ENCODE results near the gene C10orf90.

The C10orf90 gene

DNA sequence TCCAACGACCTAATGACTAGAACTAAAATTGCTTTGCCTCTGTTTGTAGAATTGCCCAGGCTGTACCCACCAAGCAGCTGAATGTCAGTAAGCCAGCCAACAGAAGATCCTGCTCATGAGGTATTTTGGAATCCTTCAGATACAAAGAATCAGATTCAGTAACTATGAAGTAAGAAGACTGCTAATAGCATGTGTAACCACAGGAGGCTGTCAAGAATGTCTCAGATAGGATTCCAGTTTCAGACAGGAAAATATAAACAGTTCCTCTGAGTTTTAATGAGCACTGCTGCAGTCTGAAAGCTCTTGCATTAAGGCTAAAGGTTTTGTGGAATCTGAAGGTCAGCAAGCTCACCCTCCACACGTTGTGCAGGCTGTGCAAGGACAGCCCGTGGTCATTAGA lies 169.6 kb downstream of the C10orf90 start:
- DNase-seq = no peak

DNA sequence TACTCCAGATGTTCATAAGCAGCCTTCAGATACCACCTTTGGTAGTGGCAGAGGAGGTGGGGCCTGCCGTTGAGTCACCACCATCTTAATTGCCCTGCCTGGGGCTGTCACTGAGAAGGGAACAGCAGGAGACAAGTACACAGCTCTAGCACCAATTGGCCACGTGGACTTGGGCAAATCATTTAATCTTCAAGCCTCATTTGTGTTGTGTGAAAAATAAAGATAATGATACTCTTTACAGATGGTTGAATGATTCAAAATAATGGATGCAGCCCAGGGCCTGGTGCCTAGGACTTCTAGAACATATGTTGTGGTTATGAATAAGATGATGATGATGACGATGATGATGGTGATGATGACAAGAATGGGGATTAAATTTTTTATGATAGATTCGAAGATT lies 170.3 kb downstream of the C10orf90 start:
- no peak for DNase-seq

DNA sequence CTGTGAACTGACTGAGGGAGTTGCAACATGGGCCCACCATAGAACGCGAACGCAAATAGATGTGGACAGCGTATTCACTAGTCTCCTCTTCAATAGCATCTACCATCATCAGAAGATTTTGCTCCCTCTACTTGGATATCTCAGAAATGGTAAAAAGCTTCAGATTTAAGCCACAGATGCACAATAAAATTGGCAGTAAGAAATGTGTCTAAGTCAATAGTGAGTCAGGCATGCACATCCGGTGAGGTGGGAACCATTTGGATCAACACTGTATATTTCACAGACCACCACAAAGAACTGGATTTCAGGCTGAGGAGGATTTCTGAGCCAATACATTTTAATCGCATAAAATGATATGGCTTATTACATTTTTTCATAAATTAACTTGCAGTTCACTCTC lies 170.7 kb downstream of the C10orf90 start:
- DNase-seq = no peak

DNA sequence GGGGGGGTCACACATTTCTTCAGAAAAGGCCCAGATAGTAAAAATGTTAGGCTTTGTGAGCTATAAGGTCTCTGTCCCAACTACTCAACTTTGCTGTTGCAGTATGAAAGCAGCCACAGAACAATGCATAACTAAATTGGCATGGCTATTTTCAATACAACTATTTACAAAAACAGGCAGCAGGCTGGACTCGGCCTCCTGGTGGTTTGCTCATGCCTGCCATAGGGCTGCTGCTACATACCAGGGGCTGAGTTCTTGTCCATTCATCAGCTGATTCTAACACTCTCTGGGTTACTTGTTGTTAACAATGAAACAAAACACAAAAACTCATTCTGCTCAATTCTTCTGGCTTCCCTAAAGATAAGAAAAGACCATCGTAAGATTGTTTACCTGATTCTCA lies 172.8 kb downstream of the C10orf90 start:
- no peak for DNase-seq

DNA sequence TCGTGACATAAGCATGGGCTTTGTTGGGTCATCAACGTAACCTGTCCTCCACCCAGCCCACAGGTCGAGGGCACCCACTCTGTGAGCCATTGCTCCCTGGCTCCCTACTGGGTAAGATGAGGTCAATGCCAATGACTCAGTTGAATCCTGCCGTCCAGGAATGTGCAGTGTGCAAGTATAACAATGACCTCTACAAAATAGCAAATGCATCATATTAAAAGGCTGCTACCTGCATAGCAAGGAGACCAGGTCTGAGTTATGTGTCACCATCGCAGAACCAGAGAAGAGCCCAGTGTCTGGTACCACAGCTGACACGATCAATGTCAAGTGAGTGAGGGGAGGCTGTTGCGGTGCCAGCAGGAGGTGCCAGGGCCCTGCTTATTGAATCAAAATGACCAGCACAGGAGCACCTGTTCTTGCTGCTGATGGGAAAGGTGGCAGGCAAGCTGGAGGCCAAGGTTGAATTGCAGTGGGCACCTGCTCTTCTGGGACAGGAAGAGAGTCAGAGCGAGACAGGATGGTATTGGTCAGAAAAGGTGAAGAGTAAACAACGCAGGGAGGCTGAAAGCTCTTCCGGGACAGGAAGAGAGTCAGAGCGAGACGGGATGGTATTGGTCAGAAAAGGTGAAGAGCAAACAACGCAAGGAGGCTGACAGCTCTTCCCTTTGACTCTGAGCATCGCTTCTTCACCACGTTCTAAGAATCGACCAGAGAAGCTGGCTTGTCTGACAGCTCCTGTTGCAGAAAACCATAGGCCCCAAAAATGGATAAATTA lies 173.5 kb downstream of the C10orf90 start:
- DNase-seq = no peak

DNA sequence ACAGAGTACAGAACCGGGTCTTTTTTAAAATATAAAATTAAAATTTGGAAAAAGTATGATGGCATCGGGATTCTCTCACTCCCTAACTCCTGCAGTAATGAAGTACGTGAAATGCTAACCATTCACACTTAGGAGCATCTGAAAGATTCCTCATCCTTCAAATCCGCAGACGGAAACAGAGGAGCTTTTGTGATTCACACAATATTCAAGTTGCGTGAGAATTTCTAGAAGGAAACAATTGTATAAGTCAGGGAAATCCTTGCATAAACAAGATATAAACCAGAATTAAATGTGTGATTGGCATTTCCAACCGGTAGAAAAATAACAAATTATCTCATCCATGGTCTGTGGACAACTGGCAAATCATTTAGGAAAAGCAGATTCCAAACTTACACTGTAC lies 179.0 kb downstream of the C10orf90 start:
- DNase-seq = no peak

DNA sequence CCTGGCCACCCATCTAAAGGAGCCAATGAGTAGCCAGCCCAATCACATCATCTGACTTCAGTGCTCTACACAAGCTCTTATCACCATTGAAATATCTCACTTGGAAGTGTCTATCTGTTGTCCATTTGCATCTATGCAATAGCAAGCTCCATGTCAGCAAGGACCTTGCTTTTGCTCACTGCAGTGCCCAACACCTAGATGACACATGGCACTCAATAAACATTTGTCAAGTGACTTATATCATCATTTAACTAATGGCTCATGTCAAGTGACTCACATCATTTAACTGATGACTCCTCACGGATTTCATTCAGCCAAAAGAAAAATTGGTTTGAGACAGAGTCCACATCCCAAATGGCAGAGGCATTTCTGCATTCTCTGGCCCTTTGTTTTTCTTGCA lies 189.3 kb downstream of the C10orf90 start:
- DNase-seq = no peak

DNA sequence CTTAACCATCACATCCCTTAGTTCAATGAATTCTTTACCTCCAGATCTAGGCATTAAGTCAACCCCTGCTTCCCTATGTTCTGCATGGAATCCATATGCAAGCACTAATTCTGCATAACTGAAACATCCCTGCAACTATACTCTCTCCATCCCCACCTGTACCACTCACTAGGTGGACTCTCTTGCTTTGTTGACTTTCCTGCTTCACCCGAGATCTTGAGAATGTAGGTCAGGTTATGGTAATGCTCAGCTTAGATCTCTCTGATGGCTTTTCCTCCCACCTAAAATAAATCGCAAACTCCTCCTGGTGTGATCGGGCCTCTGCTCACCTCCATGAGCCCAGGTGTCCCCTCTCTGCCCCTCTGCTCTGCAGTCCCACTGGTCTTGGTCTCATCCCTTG lies 189.8 kb downstream of the C10orf90 start:
- no peak for DNase-seq

DNA sequence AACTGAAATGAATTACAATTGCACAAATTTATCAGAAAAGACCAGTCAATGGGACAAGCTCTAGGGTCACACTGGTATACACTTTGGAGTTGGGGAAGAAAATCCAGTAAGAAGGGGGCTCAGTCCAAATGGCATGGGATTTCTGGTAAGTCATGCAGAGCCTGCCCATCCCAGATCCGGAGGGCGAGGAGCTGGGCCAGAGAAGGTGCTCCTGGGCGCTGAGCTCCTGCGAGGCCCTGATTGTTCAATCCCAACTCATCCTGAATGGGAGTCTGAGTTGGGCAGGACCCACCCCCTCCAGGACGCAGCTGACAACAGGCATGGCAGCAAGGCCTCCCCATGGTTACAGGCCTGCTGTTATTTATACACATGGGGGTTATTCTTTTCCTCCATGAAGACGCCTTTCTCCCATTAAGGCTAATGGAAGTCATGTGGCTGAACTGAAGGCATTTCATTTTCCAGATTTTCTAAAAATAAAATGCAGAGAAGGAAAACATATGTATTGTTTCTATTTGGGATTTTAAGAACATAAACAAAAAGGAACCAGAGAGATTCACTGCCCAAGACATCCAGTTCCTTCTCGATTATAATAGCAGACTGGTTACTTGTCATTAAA lies 191.1 kb downstream of the C10orf90 start:
- no peak for DNase-seq

DNA sequence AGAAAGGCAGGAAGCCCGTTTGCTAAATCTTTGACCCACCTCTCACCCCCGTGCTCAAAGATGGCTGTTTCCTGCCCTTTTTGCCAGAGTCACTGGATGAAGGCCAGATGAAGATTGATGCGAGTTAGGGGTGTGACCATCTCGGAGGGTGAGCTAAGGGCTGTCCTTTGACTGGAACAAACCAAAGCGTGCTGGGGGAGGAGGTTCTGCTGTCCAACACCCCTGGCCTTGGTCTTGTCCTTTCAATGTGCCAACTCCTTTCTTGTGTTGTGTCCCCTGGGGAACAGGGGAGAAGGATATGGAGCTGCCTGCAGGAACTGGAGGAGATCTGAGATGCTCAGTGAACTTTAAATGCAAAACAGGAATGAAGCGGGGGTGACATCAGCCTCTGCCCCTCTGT lies 191.9 kb downstream of the C10orf90 start:
- no peak for DNase-seq

DNA sequence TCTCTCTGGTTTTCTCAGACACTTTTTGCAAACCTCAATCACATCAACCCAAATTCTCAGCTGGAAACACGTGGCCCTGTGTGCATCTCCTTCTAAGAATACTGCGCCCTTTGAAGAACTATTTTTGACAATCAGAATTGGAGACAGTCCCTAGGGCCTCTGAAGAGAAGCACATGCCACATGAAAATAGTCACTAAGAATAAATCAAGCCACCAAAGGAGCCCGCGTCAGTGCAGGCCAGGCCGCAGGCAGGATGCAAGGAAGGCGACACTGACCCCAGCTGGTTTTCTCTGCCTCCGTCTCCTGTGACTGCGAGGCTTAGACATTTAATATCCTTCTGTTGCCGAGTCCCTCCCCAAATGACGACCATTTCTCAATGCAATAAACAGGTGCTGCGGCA lies 194.2 kb downstream of the C10orf90 start:
- no peak for DNase-seq

DNA sequence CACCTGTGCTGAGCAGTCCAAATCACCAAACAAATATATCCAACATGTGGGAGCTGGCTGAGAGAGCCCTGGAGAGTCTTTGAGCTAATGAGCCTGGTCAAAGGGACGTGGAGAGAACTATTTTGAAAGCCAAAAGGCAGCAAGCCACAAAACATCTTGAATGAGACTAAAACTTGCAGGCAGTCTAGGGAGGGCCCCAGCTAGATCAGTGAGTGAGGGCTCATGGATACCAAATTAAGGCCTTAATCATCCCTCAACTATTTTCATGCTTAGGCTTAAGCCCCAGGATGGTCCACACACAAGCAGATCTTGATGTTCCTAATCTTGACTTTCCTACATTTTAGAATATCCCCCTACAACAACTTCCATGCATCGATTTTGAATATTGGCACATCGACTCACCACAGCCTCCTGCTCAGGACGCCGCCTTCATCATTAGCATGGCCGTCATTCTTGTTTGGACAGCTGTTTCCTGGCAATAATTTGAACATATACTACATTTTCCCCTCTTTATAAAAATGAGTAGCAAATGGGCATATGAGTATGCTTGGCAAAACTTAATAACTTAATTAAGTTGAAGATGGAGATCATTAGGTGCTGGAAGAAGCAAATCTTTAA lies 195.3 kb downstream of the C10orf90 start:
- DNase-seq = no peak

DNA sequence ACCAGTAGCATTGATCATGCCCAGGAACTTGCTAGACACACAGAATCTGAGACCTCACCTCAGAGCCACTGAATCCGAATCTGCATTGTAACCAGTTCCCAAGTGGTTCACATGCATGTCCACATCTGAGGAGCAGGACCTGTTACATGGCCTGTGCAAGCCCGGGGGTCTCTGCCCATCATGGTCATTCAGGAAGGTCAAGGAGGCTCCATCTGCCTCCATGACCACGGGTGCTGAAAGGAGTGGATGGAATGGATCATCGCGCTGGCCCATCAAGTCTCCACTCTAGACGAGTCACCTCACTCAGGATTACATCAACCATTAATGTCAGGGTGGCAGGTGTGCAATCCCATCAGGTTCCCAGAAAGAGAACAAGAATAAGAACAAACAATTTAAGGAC lies 196.5 kb downstream of the C10orf90 start:
- no peak for DNase-seq

DNA sequence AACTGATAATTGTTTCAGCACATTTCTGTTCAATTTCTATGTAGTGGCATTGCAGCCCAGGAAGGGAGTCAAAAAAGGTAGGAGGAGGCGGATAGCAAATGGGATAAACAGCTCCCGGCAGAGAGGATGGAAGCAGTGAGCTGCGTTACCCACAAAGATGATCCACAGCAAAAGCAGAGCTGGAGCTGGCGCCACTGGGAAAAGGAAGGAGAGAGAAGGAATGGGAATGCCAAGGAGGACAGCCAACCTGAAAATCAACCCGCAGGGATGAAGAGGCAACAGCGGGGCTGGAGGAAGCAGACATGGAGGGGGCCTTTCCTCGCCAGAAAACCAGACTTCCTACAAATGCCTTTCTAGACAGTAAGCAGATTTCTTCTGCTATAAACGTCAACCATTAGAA lies 199.5 kb downstream of the C10orf90 start:
- DNase-seq = no peak

DNA sequence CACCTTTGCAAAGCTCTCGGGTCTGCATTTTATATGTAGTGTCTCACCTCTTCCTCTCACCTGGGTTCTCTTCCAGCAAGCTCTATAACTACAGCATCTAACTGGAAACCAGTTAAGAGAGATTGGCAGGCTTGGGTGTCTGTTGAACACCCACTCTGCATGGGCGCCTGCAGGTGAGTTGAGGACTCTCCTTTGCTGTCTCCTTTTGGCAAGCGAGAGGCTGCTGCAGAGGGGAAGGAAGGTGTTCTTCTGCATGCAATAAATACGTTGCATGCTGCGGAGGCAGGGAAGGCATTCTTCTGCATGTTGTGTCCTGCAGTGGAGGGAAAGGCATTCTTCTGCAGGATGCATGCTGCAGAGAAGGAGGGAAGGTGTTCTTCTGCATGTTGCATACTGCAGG lies 200.8 kb downstream of the C10orf90 start:
- DNase-seq = no peak

DNA sequence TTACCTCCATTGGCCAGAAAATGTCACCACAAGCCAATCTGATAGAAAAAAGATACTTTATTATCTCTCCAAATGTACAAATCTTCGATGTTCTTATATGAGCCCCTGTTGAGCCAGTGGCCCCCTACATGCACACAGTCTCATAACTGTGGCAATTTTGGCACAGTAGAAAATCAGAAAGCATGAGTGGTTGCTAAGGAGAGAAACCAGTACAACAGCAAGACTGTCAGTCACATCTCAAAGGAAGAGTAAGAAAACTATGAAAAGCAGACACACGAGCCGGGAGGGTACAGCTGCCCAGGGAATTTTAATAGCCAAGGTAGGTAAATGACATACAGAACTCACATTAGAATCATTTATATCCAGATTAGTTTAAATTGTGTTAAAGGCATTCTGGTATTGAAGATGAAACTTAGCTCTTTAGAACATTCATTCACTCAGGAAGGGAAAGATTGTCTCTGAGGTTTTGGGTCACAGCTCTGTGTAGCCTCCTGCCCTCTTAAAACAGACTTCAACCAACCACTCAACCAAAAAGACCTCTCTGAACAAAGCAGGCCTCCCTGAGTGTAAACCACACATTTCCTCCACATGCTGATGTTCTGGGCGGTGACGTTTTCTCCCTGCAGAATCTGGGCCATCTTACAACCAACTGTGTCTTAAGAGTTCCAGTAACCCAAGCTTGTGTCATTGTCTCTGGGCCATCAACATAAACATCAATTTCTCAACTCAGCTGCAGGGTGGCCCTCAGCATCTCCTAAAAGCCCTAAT lies 201.4 kb downstream of the C10orf90 start:
- peak; percentile 16 for DNase-seq

DNA sequence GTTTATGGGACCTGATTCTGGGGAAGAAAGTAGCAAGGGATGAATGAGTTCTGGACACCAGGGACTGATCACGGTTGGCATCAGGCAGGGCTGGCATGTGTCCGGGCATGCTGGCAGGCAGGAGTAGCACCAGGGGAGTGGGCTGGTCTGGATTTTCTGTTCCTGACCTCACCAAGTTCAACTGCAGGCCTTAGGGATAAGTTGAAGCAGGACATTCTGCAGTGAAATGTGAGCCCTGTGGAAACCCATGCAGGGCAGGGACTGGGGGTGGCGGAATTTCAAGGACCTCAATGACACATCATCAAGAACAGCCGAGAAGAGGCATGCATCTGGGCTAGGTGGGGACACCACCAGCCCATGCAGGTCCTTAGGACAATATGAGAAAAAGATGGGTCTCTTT lies 202.0 kb downstream of the C10orf90 start:
- DNase-seq = no peak

DNA sequence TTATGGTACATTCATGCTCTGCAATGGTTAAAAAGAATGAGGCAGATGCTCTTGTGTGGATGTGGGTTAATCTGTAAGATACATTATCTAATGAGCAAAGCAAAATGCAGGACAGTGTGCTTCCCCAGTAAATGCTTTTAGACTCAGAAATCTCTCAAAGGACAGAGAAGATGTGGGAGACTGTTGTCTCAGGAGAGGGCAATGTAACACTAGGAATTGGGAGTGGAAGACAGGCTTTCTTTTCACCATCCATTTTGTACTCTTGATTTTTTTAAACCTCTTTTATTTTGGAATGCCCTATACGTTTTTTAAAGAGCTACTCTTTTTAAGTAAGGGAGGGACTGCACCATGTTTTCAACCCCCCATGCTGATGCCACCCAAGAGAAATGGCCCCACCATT lies 204.7 kb downstream of the C10orf90 start:
- no peak for DNase-seq

DNA sequence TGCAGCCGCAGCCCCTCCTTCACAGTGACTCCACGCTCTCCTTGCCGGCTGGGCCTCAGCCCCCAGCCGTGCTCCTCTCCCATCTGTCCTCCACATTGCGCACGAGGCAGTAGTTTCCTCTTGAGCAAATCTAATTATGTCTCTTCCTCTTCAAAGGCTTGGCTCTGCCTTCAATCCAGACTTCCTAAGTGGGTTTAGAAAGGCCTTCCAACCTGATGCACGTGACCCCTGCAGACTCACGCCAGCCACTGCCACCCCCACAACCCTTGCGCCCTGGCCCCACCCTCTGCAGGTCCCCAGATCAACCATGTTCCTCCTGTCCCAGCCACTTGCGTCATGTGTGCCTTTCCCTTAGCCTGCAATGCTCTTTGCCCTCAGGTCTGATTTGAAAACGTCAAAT lies 207.2 kb downstream of the C10orf90 start:
- DNase-seq = no peak

DNA sequence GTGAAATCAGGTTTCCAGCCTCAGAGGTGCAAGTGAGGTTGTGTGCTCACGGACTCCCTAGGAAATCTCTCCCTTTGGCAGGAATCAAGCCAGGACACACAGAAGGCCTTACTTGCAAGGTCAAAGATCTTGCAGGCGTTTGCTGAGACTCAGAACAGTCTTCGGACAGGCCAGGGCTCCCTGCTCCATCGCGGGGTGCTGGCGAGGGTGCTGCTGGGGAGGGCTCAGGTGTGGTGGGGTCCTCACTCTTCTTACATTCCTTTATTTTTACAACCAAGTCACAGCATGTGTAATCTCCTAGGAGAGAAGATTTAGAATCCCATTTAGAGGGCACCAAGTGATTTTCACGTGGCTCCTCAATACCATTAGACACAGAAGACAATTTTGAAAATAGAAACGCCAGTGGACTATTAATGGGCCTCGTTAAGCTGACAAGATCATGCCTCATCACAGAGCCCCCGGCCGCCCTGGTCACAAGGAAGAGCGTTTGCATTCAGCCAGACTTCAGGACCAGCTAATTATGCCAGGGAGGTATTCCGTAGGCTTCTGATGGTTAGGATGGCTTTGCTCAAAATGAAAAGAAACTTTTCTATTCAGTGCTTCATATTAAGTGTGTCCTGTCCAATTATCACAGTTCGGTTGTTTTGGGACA lies 209.1 kb downstream of the C10orf90 start:
- no peak for DNase-seq

DNA sequence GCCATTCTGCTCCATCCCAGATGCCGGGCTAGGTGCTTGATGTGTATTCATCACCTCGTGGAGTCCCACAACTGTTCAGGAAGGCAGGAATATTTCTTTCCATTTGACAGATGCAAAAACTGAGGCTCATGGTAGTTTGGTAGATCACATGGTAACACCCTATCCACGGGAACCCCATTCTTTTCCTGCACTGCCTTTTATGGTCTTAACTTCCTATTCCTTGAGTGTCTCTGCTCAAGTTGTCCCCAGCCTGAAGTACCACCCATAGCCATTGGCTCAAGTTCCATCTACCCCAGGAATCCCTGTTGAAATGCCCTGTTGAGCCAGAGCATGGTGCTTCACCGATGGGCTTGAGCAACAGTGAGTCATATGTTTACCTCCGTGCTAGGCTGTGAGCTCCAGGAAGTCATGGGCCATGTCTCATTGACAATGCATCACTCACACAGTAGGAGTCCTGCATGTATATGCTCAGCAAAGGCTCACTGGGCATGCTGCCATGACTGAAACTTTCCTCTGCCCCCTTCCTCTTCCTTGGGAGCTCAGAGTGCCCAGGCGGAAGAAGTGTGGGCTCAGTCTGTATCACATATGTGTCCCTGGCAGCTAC lies 210.5 kb downstream of the C10orf90 start:
- no peak for DNase-seq

DNA sequence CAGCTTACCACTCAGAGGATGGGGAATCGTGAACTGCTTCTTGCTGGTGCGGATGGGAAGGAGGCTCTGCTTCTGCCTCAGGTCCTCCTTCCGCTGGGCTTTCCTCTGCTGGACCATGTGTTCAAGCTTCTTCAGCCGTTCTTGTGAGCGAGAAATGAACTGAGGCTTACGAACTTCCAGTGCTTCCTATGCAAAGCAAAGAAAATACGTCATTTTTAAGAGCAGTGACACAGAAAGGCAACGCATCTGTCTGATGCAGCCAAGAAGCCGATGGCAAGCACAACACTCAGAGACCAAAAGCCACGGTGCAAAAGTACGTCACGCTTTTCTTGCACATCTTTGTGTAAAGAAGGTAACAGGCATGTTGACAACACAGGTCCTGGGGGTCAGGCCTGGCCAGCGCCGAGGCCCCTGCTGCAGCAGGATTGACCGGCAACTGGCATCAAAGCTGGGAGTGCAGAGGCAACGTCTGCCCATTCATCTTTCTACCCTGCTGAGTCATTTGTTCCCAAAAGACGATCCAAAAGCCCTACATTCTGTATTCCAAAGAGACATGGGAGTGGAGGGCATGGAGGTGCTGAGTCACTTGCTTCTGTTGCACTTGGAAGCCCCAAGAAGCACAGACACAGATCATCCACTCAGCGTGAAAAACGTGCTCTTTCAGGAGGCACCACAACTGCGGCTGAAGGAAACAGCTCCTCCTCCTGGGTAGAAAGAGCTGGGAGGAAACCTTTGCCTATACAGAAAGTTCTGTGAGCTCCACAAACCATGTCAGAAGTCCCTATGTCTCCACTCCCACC lies 211.3 kb downstream of the C10orf90 start:
- no peak for DNase-seq

Measured in NK-92 treated with Interleukin-12 subunit alpha and Interleukin-12 subunit beta, amount 100 ng/mL, for 24 hours (cell line).